Gastroesophageal sphincter (tissue), 3 donors: ENCODE data around the gene FLRT2.

Source experiments
- CTCF ChIP-seq, 4 experiments: fragments of 200-600 bp in 2 of 4; fragments of 450-650 bp in 2 of 4; sonication (generic) in 1 of 4; IDR thresholded peaks; one replicate each; pipeline ENCODE4 v1.5.1; 2017 to 2019; ENCODE audit warnings: antibody characterized with exemption in 4 of 4, mild to moderate bottlenecking in 2 of 4, moderate library complexity in 2 of 4
- EP300 ChIP-seq: sonication (generic); formaldehyde crosslinking; IDR thresholded peaks from one replicate; pipeline ENCODE4 v1.6.1; 2017; ENCODE audit warnings: antibody characterized with exemption, mild to moderate bottlenecking
- POLR2A ChIP-seq, 2 donors: fragments of 450-650 bp; IDR thresholded peaks; one replicate each; pipeline ENCODE4 v1.6.1; 2017; ENCODE audit warnings: antibody characterized with exemption in 2 of 2, mild to moderate bottlenecking in 2 of 2, moderate library complexity in 1 of 2

- TF ChIP-seq POLR2A (IDR thresholded peaks at IDR 0.05): no peak
- no peak for TF ChIP-seq CTCF (IDR thresholded peaks at IDR 0.05)
- no peak for TF ChIP-seq EP300
These were observed 67.8 kb downstream of the FLRT2 start for GRCh38 chr14:85597701-85598100.
